GM18907 (cell line): ENCODE measurements around the gene ACTRT2.

Source experiments
- ATAC-seq: cut with Tn5 transposase; IDR thresholded peaks from one replicate; pipeline ENCODE4 v1.9.1; 2021; ENCODE audit warnings: mild to moderate bottlenecking, moderate library complexity; ENCODE audit not compliant: unreplicated experiment

ACTRT2 gene

DNA sequence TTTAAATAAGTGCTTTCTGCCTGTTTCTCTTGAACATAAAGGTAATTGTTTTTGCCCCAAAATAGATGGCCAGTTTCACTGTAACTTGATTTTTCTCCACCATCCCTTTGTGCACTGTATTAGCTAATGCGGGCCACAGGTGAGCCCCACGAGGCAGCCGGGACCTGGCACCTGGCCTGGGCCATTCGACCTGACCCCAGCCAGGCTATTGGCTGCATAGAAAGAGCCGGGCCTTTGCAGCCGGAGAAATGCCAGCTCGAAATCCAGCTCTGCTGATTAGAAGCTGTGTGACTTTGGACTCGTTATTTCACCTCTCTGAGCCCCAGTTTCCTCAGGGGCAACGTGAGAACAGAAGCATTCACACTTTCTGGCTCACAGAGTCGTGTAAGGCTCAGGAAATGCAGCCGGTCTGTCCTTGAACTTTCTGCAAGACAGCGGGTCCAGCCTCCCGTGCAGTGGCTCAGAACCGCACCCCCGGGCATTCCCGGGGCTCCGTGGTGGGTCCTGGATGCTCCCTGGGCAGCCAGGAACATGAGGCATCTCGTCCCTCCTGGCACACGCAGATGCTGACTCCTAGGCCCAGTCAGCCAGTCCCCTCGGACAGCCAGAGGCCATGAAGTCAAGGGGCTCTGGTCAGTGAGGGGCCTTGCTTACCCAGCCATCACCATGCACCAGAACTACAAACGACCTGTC lies 37.4 kb upstream of the ACTRT2 start:
- ATAC-seq = no peak

DNA sequence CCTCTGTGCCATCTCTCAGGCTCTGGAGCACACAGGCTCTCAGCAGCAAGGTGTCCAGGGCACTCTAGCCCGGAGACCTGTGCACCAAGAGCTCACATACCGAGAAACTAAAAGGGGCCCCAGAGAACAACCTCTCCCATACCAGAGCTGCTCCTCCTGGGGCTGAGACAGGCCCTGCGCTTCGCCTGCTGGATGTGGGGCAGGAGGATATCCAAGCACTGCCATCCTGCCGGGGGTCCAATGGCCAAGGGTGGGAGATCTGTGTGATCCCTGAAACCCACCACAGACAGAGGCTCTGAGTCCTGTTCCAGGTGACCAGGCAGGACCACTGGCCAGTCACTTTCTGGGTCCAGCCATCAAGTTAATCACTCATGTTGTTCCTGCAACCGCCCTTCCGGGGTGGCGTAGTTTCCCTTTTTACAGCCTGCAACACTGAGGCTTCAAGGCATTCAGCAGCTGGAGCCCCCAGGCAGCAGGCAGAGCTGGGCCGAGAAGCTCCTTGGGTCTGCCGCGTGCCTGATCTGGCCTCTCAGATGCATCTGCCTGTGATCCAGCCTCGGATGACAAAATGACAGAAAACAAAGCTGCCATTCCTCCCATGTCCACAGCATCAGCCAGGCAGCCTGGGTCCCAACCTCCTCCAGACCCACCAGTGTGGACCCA lies 36.7 kb upstream of the ACTRT2 start:
- no peak for ATAC-seq

DNA sequence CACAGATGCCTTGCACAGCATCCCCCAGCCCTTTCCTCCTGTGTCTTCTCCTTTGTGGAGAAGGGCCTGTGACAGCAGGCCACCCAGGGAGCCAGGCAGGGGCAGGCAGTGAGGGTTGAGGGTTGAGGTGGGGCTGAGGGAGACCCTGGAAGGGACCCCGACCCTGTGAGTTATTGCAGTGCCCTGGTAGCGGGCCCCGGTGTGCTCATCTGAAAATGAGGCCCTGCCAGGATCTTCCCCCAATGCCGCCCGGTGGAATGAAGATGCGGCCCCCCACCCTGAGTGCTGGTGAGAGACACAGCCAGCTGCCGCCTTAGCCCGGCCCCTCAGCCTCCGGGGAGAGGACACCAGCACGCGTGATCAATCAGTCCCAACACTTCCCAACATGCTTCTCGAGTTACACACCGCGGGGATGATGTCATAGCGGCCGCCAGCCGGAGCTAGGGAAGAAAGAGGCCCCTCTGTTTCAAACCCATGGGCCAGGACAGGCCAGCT lies 36.2 kb upstream of the ACTRT2 start:
- ATAC-seq = no peak

DNA sequence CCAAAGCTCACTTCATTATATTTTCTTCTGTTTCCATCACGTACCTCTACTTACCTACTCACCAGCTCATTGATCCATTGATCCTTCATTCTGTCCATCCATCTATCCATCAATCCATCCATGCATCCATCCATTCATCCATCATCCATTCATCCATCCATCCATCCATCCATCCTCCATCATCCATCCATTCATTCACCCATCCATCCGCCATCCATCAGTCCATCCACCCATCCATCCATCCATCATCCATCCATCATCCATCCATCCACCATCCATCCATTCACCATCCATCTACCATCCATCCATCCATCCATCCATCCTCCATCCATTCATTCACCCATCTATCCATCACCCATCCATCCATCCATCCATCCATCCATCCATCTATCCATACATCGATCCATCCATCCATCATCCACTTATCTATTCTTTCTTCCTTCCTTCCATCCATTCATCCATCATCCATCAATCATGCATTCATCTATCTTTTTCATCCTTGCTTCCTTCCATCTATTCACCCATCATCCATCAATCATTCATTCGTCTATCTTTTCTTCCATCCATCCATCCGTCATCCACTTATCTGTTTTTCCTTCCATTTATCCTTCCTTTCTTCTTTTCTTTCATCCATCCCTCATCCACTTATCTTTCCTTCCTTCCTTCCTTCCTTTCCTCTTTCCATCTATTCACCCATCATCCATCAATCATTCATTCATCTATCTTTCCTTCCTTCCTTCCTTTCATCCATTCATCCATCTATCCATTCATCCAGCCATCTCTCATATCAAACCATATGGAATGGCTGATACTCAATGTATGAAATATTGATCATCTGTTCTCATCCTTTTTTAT lies 35.3 kb upstream of the ACTRT2 start:
- no peak for ATAC-seq

DNA sequence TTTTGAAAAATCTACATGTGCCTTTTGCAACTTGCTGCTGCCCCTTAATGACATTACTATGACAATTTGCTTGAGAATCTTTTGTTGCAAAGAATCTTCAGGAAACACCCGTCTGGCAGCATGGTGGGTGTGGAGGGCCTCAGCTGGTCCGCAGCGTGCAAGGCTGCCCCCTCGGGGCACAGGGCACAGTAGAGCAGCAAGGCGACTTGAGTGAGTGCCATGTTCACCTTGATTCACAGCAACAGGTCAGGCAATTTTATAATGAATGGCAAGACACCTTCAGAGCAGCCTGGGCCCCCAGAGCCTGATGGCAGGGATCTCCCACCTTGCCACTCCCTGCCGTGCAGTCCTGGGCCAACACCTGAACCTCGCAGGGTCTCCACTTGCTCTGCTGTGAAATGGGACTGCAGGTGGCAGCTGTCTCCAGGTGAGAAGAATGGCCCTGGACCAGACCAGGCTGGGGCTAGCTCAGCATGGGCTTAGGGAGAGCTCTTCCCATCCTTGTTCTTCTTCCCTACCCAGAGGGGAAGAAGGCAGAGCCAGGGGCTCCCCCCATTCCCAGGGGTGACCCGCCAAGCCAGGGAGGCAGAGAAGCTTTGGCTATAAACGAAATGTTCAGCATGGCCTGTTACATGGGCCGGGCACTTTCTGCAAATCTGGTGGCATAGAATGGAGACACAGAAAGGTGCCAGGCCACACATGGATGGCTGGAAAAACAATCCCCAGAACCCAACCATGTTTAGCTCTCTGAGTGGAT lies 34.5 kb upstream of the ACTRT2 start:
- ATAC-seq = no peak

DNA sequence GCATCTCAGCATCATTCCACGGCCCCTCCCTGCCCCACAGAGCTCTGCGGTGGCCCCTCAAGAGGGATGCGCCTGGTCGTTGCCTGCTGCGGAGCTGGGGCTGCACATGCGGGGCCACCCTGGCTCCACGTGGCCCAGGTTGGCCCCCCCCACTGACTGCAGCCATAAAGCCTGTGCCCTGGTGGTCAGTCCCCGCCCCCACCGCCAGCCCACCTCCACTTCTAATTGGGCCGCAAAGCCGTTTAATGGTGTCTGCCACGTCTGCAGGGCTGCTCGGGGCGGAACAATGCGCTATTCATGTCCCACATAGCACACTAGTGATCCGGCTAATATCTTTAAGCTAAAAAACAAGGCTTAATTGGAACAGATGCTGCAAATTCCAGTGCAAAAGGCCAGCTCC lies 33.5 kb upstream of the ACTRT2 start:
- ATAC-seq = no peak

DNA sequence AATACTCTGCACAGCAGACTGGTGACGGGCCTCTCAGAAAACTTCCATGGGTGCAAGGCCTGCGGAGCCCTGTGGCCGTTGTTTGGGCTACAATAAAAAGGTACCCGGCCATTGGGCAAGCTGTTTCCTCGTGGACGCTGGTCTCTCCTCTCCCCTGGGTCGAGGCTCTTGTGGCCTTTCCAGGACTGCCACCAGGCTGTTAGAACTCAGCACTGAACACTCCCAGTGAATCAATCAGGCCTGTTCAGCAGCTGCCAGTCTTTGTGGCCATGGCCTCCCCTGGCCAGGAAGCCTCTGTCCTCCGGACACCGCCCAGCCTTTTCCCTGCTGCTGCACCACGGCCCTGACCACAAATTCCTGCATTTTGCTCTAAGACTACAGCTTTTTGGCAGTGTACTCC lies 33.0 kb upstream of the ACTRT2 start:
- no peak for ATAC-seq

DNA sequence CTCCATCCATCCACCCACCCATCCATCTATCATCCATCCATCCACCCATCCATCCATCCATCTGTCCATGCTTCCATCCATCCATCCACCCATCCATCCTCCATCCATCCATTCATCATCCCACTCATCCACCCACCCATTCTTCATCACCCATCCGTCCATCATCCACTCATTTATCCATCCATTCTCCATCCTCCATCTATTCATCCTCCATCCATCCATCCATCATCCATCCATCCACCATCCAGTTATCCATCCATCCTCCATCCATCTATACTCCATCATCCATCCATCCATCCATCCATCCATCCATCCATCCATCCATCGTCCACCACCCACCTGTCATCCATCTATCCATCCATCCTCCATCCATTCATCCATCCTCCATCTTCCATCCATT lies 32.1 kb upstream of the ACTRT2 start:
- no peak for ATAC-seq

DNA sequence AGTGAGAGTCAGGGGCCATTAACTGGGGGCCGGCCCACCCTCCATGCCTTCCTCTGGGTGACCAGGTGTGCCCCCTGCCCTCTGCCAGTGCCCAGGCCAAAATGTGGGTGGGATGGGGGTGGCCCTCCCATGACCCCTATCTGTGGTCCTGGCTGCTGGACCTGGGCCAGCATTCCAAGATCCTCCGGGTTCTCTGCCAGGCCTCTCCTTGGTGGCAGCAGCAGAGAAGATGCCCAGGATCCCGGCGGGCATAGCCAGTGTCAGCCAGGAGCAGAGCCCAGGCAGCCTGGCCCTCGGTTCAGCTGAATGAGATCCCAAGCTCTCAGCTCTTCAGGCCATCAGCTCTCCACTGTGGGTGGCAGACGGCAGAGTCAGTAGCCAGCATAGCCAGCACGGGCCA lies 31.3 kb upstream of the ACTRT2 start:
- ATAC-seq = no peak

DNA sequence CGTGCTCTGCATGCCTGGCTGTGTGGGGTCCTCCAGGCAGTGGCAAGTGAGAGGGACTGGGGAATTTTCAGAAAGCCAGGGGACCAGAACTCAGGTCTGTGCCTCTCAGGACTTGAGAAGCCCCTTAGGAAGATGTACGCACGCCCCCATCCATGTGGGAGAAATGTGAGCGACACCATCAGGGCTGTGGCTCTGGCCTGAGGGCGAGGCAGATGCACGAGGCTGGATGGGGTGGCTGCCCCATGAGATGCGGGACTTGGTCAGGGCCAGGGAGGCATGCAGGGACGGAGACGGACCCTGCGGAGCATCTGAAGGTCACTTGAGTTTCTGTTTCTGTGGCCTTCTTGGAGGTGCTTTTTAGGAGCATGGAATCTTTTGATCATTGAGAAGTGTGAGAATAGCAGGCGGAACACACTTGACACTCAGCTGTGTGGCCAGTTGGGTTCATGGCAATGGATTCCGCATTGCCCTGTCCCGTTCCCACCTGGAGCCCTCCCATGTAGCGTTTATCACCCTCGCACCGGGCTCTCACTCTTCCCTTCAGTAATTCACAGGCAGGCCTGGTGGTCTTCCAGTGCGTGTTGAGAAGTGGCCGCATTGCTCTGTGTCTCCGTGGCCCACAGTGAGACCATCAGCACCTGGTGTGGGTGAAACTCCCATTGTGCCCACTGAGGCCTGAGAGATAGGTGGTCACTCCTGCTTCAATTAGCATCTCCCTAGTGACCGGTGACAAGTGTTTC lies 30.7 kb upstream of the ACTRT2 start:
- ATAC-seq = no peak

DNA sequence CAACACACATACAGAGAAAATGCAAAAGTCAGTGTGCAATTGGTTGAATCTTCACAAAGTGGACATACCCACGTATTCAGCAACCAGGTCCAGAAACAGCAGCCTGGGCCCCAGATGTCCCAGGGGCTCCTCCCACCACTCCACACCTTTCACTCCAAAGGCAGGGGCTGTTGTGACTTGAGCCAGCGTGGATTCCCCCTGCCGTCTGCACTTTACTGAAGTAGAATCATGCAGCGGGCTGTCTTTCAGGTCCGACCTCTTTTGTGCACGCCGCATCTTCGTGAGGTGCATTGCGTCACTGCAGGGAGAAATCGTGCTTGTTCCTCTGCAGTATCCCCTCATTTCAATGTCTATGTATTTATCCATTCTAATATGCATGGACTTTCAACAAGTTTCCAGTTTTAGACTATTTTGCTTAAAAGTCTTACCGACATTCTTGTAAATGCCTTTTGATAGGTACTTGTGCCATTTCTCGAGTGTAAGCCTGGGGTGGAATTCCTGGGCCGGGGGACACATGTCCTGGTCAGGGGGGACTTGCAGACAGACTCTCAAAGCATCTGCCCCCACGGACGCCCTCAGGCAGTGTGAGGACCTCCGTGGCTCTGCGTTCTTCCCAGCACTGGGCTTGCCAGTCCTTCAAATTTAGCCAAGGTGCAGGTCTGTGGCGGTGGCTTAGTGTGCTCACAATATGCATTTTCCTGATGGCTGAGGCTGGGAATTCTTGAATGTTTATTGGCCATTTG lies 29.3 kb upstream of the ACTRT2 start:
- no peak for ATAC-seq

DNA sequence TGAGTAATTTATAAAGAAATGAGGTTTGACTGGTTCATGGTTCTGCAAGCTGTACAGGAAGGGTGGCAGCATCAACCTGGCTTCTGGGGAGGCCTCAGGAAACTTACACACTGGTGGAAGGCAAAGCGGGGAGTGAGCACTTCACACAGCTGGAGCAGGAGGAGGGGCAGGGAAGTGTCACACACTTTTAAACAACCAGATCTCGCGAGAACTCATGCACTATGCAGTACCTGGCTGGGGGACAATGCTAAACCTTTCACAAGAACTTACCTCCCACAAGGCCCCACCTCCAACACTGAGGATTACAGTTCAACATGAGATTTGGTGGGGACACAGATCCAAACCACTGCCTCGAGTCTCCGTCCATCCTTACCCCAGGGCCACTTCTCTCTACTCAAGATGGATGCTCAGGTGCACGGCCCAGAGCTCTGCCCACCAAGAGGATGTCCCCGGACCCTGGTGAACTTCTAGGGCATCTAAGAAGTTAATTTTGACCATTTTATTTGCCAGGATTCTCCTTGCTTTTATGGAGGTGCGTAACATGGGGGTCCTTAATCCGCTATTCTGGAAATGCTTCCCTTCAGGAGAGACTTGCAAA lies 22.7 kb upstream of the ACTRT2 start:
- no peak for ATAC-seq

DNA sequence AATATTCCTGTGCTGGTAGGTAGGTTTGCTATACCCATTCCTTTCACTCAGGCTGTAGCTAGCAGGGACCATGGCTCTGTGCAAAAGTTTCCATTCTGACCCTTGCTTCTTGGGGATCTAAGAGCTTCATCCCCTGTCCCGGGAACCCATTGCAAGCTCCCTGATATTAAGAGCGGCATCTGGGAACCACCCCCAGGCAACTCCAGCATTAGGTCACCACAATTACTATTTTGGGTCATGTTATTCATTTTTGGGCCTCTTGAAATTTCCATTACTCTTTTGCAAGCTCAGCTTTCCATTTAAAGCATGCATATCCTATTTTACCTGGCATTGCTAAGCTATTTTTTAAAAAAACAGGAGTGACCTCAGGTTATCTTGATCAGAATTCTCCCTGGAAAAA lies 22.1 kb upstream of the ACTRT2 start:
- ATAC-seq = no peak

DNA sequence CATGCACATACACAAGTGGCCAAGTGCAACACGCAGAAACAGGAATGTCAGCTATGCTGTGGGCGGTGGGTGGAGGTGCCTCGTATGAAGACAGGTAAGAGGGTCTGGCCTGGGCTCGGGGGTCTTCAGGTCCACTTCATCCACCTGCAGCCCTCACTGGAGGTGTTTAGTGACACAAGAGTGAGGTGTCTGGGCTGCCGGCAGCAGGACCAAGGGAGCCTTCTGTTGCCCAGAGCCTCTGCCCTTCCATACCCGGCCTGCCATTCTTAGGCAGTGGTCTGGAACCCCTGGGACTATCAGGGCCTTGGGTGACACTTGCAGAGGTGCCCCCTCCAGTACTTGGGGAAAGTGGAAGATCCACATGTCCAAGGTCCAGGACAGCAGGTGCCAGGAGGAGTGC lies 21.7 kb upstream of the ACTRT2 start:
- no peak for ATAC-seq

DNA sequence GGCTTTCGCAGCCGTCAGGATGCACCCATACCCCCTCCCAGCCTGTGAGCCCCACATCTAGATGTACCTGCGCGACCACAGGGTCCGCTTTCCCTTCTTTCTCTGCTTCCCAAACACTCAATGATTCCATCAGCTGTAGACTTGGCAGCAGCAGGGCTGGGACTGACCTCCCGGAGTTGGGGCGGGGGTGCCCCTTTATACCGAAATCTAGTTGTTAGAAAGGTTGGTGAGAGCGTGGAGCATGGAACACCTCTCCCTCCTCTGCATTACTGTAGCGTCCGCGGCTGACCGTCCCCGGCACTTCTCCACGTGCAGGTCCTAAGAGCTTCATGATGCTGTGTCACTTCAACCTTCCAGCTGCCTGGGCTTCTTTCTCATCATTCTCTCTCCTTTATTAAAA lies 21.1 kb upstream of the ACTRT2 start:
- ATAC-seq = no peak

DNA sequence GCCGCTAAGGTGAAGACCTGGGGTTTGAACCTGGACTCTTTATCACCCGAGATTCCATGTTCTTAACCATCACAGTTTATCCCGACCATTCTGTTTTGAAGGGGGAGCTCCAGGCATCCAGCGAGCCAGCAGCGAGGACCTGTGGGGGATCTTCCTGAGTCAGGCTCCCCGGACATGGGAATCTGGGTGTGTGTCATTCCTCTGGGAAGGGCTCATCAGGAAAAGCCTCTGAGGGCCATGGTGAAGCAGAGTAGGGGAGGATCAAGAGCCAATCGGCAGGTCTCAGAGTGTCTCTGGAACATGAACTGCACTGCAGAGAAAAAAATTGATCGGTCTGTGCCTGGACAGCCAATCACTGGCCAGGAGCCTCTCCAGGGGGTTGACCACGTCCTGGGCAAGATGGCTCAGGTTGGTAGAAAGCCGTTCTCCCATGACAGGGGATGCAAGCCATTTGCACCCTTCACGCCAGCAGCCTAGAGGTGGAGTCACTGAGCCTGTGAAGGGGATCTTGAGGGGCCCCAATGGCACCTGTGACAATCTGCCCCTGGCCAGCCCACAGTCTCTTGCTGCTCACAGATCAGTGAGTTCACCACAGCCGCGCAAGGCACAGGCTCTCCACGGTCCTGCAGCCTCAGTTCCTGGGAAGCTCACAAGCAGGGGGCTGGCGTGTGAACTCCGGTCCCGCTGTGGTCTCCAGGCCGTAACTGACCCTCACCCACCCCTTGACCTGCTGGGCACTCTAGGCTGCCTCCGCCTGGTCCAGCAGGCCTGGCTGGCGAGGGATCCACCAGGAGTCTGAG lies 20.4 kb upstream of the ACTRT2 start:
- ATAC-seq = no peak

DNA sequence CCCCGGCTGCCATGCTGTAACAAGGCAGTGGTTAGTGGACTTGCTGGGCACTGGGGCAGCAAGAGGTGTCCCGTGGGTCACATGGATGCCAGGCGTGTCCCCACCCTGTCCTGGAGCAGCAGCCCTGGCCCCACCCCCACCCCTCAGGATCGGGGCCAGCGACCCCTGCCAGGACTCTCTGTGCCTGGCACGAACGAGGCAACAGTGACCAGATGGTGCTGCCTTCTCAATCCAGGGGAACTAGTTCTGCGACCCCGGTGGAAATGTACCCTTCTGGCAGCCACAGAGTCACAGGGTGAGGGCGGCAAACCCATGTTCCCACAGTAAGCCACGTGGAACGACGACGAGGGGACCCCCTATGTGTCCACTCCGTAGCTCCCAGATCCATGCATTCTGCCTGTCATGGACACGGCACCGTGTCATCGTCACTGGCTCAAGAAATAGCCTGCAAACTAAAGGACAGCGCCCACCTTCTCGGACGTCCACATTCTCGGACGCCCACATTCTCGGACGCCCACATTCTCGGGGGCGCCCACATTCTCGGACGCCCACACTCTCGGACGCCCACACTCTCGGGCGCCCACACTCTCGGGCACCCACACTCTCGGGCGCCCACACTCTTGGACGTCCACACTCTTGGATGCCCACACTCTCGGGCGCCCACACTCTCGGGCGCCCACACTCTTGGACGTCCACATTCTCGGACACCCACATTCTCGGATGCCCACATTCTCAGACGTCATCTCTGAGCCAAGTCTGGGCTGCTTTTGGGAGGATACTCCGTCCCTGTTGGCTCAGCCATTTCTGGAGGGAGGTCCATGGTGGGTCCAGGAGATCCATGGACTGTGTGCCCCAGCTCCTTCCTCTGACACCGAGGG lies 19.6 kb upstream of the ACTRT2 start:
- no peak for ATAC-seq
